Measurements from ENCODE around the gene SLC7A14. TPM values are rescaled to one million over a fixed set of nuclear protein-coding genes. Genes with fewer than 3 reads are reported as not detected.

Gene SLC7A14
- total and polyA plus RNA-seq, 10 of the 15 experiments (the other 5 are each of a cell fraction or from before 2014, with no cell fraction given) = not detected

DNA sequence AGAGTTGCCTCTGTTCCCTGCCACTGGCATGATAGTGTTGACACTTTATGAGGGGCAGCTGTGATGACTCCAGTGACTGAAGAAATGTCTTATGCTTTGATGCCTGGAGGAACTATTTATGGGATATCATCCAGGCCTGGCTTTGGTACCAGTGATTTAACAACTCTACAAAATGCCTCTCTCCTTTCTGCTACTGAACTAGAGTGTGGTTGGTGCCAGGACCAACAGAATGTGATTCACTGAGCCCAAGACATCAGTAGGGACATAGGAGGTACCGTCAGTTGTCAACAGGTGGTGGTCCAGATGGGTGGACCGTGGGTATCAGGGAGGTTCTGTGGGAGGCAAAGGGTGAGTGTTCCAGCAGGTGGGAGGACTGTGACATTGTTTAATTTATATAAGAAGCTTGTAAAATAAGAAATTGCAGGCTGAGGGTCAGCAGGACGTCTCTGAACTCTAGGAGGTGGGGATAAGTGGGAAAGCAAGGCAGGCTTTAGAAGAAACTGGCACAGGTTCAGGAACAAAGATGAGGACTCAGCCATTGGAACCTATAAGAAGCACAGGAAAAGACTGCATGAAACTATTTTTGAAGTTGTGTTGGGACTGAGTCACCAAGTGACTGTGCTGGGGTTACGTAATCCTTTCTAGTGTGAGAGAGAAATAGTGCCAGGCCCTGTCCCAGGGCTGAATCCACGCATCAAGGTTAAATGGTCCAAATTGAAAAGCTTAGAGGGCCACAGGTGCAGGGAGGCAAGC, 28.5 kb upstream of the SLC7A14 start:
- SMC1A ChIA-PET (ENCODE audit: uncharacterized antibody, unreplicated experiment) = interaction anchor here (0.5 kb wide), 1 partner anchor 829 kb away, joined by 3 read pairs; no protein-coding TSS in a partner anchor
- Histone ChIP-seq H3K27ac (ENCODE audit: control insufficient read depth, insufficient read depth) (no peak overlapping the region), H3K27me3 (replicated peaks in 1 of 2; ENCODE audit: control insufficient read depth in 2 of 2, insufficient read depth in 2 of 2, low read length in 1 of 2) (no peaks in the 10 kb centered on the region; a peak in 1 of 4 replicates), H2AFZ (ENCODE audit: control insufficient read depth, low read depth, low read length) (no peak overlapping the region), H3K9me3 (replicated peaks; ENCODE audit: control insufficient read depth, insufficient read depth, low read length) (no peaks in the 10 kb centered on the region), H3K4me3 (no peak overlapping the region), H3K36me3 (ENCODE audit: control insufficient read depth in 2 of 2, insufficient read depth in 2 of 2, low read length in 1 of 2) (no peaks in the 10 kb centered on the region), H3K79me2 (ENCODE audit: control insufficient read depth, insufficient read depth, low read length) (no peaks in the 10 kb centered on the region), H3K4me1 (ENCODE audit: control insufficient read depth, insufficient read depth, low read length) (no peaks in the 10 kb centered on the region), H4K20me1 (ENCODE audit: control insufficient read depth, insufficient read depth) (no peaks in the 10 kb centered on the region), H3K4me2 (ENCODE audit: control insufficient read depth, insufficient read depth) (no peak overlapping the region), H3K9ac (ENCODE audit: control insufficient read depth, insufficient read depth, low read length) (no peak overlapping the region)
- WGBS (ENCODE audit: insufficient coverage, insufficient replicate concordance, low lambda C conversion rate, missing lambda C conversion rate) = 21% methylated on average over 5 of the region's 5 CpGs
- ATAC-seq (no peak), DNase-seq (ENCODE audit: low read depth, low spot score) (no peak), FAIRE-seq (no peak)
- POLR2A ChIA-PET = no interaction called here
- intact Hi-C loops (cut with micrococcal nuclease; ENCODE audit: unreplicated experiment) = no loop called here
- no TSS peak for BruUV-seq (replicated peaks)
- RAD21 ChIA-PET (ENCODE audit: unreplicated experiment) = no interaction called here
- CTCF ChIA-PET = no interaction called here
- in situ Hi-C loops (cut with MboI) = no loop called here
- TF ChIP-seq PAX5 (IDR thresholded peaks at IDR 0.05; ENCODE audit: borderline replicate concordance, low read depth, low read length) = no peak
- no peak for TF ChIP-seq SP1 (IDR thresholded peaks at IDR 0.05; ENCODE audit: low read depth, low read length)
- no peak for TF ChIP-seq GATAD2B (conservative IDR thresholded peaks at IDR 0.05; ENCODE audit: low read depth)
- TF ChIP-seq RUNX3 (IDR thresholded peaks at IDR 0.05; ENCODE audit: low read length) = no peak
- no peak for TF ChIP-seq MTA3 (IDR thresholded peaks at IDR 0.05; ENCODE audit: borderline replicate concordance, low read length)
- no peak for TF ChIP-seq SMAD1 (IDR thresholded peaks at IDR 0.05; ENCODE audit: low read depth, partially characterized antibody)
- TF ChIP-seq PML (IDR thresholded peaks at IDR 0.05; ENCODE audit: low read length) = no peak
- TF ChIP-seq, protein P1, sequence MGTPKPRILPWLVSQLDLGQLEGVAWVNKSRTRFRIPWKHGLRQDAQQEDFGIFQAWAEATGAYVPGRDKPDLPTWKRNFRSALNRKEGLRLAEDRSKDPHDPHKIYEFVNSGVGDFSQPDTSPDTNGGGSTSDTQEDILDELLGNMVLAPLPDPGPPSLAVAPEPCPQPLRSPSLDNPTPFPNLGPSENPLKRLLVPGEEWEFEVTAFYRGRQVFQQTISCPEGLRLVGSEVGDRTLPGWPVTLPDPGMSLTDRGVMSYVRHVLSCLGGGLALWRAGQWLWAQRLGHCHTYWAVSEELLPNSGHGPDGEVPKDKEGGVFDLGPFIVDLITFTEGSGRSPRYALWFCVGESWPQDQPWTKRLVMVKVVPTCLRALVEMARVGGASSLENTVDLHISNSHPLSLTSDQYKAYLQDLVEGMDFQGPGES (IDR thresholded peaks at IDR 0.05) = no peak
- TF ChIP-seq ZNF207 (IDR thresholded peaks at IDR 0.05; ENCODE audit: borderline replicate concordance) = no peak
- TF ChIP-seq BMI1 (IDR thresholded peaks at IDR 0.05; ENCODE audit: borderline replicate concordance) = no peak
- TF ChIP-seq, protein P2, sequence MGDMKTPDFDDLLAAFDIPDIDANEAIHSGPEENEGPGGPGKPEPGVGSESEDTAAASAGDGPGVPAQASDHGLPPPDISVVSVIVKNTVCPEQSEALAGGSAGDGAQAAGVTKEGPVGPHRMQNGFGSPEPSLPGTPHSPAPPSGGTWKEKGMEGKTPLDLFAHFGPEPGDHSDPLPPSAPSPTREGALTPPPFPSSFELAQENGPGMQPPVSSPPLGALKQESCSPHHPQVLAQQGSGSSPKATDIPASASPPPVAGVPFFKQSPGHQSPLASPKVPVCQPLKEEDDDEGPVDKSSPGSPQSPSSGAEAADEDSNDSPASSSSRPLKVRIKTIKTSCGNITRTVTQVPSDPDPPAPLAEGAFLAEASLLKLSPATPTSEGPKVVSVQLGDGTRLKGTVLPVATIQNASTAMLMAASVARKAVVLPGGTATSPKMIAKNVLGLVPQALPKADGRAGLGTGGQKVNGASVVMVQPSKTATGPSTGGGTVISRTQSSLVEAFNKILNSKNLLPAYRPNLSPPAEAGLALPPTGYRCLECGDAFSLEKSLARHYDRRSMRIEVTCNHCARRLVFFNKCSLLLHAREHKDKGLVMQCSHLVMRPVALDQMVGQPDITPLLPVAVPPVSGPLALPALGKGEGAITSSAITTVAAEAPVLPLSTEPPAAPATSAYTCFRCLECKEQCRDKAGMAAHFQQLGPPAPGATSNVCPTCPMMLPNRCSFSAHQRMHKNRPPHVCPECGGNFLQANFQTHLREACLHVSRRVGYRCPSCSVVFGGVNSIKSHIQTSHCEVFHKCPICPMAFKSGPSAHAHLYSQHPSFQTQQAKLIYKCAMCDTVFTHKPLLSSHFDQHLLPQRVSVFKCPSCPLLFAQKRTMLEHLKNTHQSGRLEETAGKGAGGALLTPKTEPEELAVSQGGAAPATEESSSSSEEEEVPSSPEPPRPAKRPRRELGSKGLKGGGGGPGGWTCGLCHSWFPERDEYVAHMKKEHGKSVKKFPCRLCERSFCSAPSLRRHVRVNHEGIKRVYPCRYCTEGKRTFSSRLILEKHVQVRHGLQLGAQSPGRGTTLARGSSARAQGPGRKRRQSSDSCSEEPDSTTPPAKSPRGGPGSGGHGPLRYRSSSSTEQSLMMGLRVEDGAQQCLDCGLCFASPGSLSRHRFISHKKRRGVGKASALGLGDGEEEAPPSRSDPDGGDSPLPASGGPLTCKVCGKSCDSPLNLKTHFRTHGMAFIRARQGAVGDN (IDR thresholded peaks at IDR 0.05) = no peak
- TF ChIP-seq NFXL1 (IDR thresholded peaks at IDR 0.05; ENCODE audit: borderline replicate concordance) = no peak
- TF ChIP-seq SMARCA5 (IDR thresholded peaks at IDR 0.05) = no peak
